ENCODE results near the gene CPNE6.

CPNE6 gene

DNA sequence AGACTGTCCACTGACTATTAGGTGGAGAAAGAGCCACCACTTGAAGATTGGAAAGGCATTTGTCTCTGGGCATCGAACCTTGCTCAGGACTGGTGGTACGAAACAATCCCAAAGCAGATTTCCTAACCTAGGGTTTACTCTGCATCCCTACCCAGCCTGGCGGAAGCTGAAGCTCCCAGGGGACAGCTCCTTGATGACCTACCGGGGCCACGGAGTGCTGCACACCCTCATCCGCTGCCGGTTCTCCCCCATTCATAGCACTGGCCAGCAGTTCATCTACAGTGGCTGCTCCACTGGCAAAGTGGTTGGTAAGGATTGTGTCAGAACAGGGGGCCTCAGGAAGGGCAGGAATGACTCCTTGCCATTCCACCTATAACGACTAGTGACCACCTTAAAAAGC, 49.8 kb downstream of the CPNE6 start:
- Histone ChIP-seq H3K4me1 (ENCODE audit: control insufficient read depth, insufficient read depth, low read length) (no peaks in the 10 kb centered on the region), H3K27ac (ENCODE audit: extremely low read depth, low read depth, low read length) (no peak overlapping the region), H3K4me3 (ENCODE audit: low read depth, low read length) (no peak overlapping the region), H3K9me3 (ENCODE audit: control insufficient read depth, insufficient read depth, low read depth, low read length) (no peaks in the 10 kb centered on the region), H3K36me3 (ENCODE audit: control insufficient read depth in 2 of 2, insufficient read depth in 1 of 2, low read length in 2 of 2) (peaks cover 10 to 70% of the 10 kb centered on the region in 2 experiments; a peak in 2 of 3 replicates)
- TF ChIP-seq, protein P1, sequence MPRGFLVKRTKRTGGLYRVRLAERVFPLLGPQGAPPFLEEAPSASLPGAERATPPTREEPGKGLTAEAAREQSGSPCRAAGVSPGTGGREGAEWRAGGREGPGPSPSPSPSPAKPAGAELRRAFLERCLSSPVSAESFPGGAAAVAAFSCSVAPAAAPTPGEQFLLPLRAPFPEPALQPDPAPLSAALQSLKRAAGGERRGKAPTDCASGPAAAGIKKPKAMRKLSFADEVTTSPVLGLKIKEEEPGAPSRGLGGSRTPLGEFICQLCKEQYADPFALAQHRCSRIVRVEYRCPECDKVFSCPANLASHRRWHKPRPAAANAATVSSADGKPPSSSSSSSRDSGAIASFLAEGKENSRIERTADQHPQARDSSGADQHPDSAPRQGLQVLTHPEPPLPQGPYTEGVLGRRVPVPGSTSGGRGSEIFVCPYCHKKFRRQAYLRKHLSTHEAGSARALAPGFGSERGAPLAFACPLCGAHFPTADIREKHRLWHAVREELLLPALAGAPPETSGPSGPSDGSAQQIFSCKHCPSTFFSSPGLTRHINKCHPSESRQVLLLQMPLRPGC (tag by site-specific recombination; IDR thresholded peaks at IDR 0.05), result no peak
- TF ChIP-seq, protein P2, sequence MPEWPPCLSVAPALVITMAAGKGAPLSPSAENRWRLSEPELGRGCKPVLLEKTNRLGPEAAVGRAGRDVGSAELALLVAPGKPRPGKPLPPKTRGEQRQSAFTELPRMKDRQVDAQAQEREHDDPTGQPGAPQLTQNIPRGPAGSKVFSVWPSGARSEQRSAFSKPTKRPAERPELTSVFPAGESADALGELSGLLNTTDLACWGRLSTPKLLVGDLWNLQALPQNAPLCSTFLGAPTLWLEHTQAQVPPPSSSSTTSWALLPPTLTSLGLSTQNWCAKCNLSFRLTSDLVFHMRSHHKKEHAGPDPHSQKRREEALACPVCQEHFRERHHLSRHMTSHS (tag by site-specific recombination; IDR thresholded peaks at IDR 0.05), result no peak
- no peak for TF ChIP-seq ZNF561 (tag by site-specific recombination; IDR thresholded peaks at IDR 0.05; ENCODE audit: borderline replicate concordance)
- no peak for TF ChIP-seq GLI2 (tag by site-specific recombination; IDR thresholded peaks at IDR 0.05; ENCODE audit: borderline replicate concordance, low read depth)
- no peak for TF ChIP-seq ZNF350 (tag by site-specific recombination; IDR thresholded peaks at IDR 0.05)
- TF ChIP-seq, protein P3, sequence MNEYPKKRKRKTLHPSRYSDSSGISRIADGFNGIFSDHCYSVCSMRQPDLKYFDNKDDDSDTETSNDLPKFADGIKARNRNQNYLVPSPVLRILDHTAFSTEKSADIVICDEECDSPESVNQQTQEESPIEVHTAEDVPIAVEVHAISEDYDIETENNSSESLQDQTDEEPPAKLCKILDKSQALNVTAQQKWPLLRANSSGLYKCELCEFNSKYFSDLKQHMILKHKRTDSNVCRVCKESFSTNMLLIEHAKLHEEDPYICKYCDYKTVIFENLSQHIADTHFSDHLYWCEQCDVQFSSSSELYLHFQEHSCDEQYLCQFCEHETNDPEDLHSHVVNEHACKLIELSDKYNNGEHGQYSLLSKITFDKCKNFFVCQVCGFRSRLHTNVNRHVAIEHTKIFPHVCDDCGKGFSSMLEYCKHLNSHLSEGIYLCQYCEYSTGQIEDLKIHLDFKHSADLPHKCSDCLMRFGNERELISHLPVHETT (tag by site-specific recombination; IDR thresholded peaks at IDR 0.05), result no peak
- no peak for TF ChIP-seq ZNF521 (tag by site-specific recombination; IDR thresholded peaks at IDR 0.05)
- no peak for TF ChIP-seq ZNF37A (tag by site-specific recombination; IDR thresholded peaks at IDR 0.05)
- TF ChIP-seq, protein P4, sequence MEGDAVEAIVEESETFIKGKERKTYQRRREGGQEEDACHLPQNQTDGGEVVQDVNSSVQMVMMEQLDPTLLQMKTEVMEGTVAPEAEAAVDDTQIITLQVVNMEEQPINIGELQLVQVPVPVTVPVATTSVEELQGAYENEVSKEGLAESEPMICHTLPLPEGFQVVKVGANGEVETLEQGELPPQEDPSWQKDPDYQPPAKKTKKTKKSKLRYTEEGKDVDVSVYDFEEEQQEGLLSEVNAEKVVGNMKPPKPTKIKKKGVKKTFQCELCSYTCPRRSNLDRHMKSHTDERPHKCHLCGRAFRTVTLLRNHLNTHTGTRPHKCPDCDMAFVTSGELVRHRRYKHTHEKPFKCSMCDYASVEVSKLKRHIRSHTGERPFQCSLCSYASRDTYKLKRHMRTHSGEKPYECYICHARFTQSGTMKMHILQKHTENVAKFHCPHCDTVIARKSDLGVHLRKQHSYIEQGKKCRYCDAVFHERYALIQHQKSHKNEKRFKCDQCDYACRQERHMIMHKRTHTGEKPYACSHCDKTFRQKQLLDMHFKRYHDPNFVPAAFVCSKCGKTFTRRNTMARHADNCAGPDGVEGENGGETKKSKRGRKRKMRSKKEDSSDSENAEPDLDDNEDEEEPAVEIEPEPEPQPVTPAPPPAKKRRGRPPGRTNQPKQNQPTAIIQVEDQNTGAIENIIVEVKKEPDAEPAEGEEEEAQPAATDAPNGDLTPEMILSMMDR (tag by site-specific recombination; IDR thresholded peaks at IDR 0.05), result no peak
- TF ChIP-seq ZNF776 (tag by site-specific recombination; IDR thresholded peaks at IDR 0.05; ENCODE audit: borderline replicate concordance), result no peak
- no peak for TF ChIP-seq HOXC10 (CRISPR knock-in tag; IDR thresholded peaks at IDR 0.05)
- TF ChIP-seq, protein P5, sequence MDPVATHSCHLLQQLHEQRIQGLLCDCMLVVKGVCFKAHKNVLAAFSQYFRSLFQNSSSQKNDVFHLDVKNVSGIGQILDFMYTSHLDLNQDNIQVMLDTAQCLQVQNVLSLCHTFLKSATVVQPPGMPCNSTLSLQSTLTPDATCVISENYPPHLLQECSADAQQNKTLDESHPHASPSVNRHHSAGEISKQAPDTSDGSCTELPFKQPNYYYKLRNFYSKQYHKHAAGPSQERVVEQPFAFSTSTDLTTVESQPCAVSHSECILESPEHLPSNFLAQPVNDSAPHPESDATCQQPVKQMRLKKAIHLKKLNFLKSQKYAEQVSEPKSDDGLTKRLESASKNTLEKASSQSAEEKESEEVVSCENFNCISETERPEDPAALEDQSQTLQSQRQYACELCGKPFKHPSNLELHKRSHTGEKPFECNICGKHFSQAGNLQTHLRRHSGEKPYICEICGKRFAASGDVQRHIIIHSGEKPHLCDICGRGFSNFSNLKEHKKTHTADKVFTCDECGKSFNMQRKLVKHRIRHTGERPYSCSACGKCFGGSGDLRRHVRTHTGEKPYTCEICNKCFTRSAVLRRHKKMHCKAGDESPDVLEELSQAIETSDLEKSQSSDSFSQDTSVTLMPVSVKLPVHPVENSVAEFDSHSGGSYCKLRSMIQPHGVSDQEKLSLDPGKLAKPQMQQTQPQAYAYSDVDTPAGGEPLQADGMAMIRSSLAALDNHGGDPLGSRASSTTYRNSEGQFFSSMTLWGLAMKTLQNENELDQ (tag by site-specific recombination; IDR thresholded peaks at IDR 0.05; ENCODE audit: low read depth), result no peak
- no peak for TF ChIP-seq ZNF366 (tag by site-specific recombination; conservative IDR thresholded peaks at IDR 0.05)
- no peak for TF ChIP-seq ZBTB20 (tag by site-specific recombination; IDR thresholded peaks at IDR 0.05)
- no peak for TF ChIP-seq ZNF707 (tag by site-specific recombination; IDR thresholded peaks at IDR 0.05)
- TF ChIP-seq ZNF202 (tag by site-specific recombination; IDR thresholded peaks at IDR 0.05; ENCODE audit: borderline replicate concordance), result no peak
- no peak for TF ChIP-seq GLI4 (tag by site-specific recombination; IDR thresholded peaks at IDR 0.05)
- TF ChIP-seq ZBTB1 (tag by site-specific recombination; IDR thresholded peaks at IDR 0.05), result no peak
- TF ChIP-seq, protein P6, sequence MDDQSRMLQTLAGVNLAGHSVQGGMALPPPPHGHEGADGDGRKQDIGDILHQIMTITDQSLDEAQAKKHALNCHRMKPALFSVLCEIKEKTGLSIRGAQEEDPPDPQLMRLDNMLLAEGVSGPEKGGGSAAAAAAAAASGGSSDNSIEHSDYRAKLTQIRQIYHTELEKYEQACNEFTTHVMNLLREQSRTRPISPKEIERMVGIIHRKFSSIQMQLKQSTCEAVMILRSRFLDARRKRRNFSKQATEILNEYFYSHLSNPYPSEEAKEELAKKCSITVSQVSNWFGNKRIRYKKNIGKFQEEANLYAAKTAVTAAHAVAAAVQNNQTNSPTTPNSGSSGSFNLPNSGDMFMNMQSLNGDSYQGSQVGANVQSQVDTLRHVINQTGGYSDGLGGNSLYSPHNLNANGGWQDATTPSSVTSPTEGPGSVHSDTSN (CRISPR knock-in tag; IDR thresholded peaks at IDR 0.05), result no peak
- ChIA-PET POLR2A (interaction anchor here (8.3 kb wide), 1 partner anchor 17 kb away, joined by 163 read pairs; the partner anchor contains the start of genes EMC9 and PSME1), CTCF (interaction anchor here (1.4 kb wide), 1 partner anchor 31 kb away, joined by 3 read pairs; no protein-coding TSS in a partner anchor)

All from HEK293 (cell line).